H1 (cell line): ENCODE results near the gene CAPNS1. TPM values are rescaled to one million over a fixed set of nuclear protein-coding genes. Genes with fewer than 3 reads are reported as not detected.
"Not testable (repeated sequence)": the region's sequence is repeated elsewhere in the genome, so short reads cannot be mapped to it uniquely, and the experiment has no call there.

Source experiments
- CTCF ChIA-PET: fragments of 300-600 bp; sonication (Branson Sonifier 250); formaldehyde crosslinking; loops from one replicate; lab custom pipeline; 2021; ENCODE audit not compliant: partially characterized antibody; lab: Charles Lee
- POLR2A ChIA-PET: fragments of 300-600 bp; sonication (Branson Sonifier 250); formaldehyde crosslinking; loops from one replicate; lab custom pipeline; 2021; ENCODE audit warnings: inconsistent platforms; ENCODE audit not compliant: partially characterized antibody; lab: Charles Lee
- DNase-seq, 2 experiments: peaks; one replicate each; pipeline versions ENCODE4 v3.0.0 to v3.0.0-alpha.2; 2010 to 2022; ENCODE audit warnings: low spot score in 2 of 2, low read depth in 1 of 2, mixed read lengths in 1 of 2
- FAIRE-seq: peaks from 2 replicates; lab custom pipeline; 2011; peaks lifted over from hg19 to GRCh38; lab: Jason Lieb, UNC
- H2AFZ ChIP-seq: 2 replicates; pipeline ENCODE4 v1.8.1; 2012; ENCODE audit warnings: low read length, inconsistent platforms
- H2AK5ac ChIP-seq: 2 replicates; pipeline ENCODE4 v1.6.1; 2013; ENCODE audit warnings: low read depth, low read length
- H2BK120ac ChIP-seq: replicated peaks from 2 replicates; pipeline ENCODE3; 2013; ENCODE audit warnings: low read depth, low read length, inconsistent platforms
- H2BK12ac ChIP-seq: 2 replicates; pipeline ENCODE4 v1.6.1; 2013; ENCODE audit warnings: low read depth, low read length
- H2BK15ac ChIP-seq: 2 replicates; pipeline ENCODE4 v1.6.1; 2013; ENCODE audit warnings: low read length
- H2BK20ac ChIP-seq: 2 replicates; pipeline ENCODE4 v1.6.1; 2013; ENCODE audit warnings: low read length
- H2BK5ac ChIP-seq: 2 replicates; pipeline ENCODE4 v1.6.1; 2013; ENCODE audit warnings: low read depth, low read length
- H3K14ac ChIP-seq: 2 replicates; pipeline ENCODE4 v1.6.1; 2013; ENCODE audit warnings: inconsistent platforms; ENCODE audit not compliant: insufficient read length
- H3K18ac ChIP-seq: 2 replicates; pipeline ENCODE4 v1.6.1; 2013; ENCODE audit warnings: low read length; ENCODE audit errors: extremely low read depth
- H3K23ac ChIP-seq: 2 replicates; pipeline ENCODE4 v1.6.1; 2013; ENCODE audit warnings: inconsistent platforms; ENCODE audit not compliant: insufficient read length
- H3K23me2 ChIP-seq: 2 replicates; pipeline ENCODE4 v1.6.1; 2013; ENCODE audit warnings: low read depth, low read length
- H3K27ac ChIP-seq: 2 replicates; pipeline ENCODE4 v1.6.1; 2011; ENCODE audit warnings: low read depth, low read length, inconsistent platforms
- H3K27me3 ChIP-seq, 4 experiments: replicated peaks in 1 of 4; 1 replicate in 1 of 4; 2 replicates in 3 of 4; pipeline versions ENCODE4 v1.6.1 to v1.8.1; 2011 to 2013; ENCODE audit warnings: low read length in 3 of 4, mild to moderate bottlenecking in 3 of 4, inconsistent platforms in 2 of 4, mixed read lengths in 2 of 4, moderate library complexity in 1 of 4; ENCODE audit not compliant: control insufficient read depth in 3 of 4, insufficient read depth in 3 of 4; ENCODE audit errors: extremely low read depth in 1 of 4
- H3K36me3 ChIP-seq, 4 experiments: 2 replicates each; pipeline versions ENCODE4 v1.6.1 to v1.8.1; 2011 to 2013; ENCODE audit warnings: mild to moderate bottlenecking in 4 of 4, low read length in 3 of 4, moderate library complexity in 2 of 4, control low read depth in 1 of 4, inconsistent platforms in 1 of 4; ENCODE audit not compliant: insufficient read depth in 4 of 4, control insufficient read depth in 2 of 4
- H3K4ac ChIP-seq: replicated peaks from 2 replicates; pipeline ENCODE3; 2013; ENCODE audit warnings: low read length, low read depth, mixed read lengths, inconsistent platforms; ENCODE audit not compliant: insufficient read length
- H3K4me1 ChIP-seq, 4 experiments: replicated peaks in 1 of 4; 1 replicate in 1 of 4; 2 replicates in 3 of 4; pipeline versions ENCODE4 v1.6.1 to v1.8.1; 2011 to 2013; ENCODE audit warnings: low read length in 3 of 4, inconsistent platforms in 2 of 4, mixed read lengths in 1 of 4; ENCODE audit not compliant: insufficient read depth in 4 of 4, control insufficient read depth in 3 of 4
- H3K4me2 ChIP-seq, 2 experiments: 2 replicates each; pipeline versions ENCODE4 v1.6.1 to v1.8.1; 2011 to 2013; ENCODE audit warnings: low read depth in 2 of 2, low read length in 2 of 2, control low read depth in 1 of 2, inconsistent platforms in 1 of 2, mild to moderate bottlenecking in 1 of 2; ENCODE audit not compliant: insufficient read depth in 1 of 2
- H3K4me3 ChIP-seq, 4 experiments: fragments of 200-600, 300-600 bp in 1 of 4; sonication (generic), shearing (Covaris generic), sonication (Bioruptor Twin) in 1 of 4; 2 replicates each; pipeline versions ENCODE4 v1.5.1 to v1.8.1; 2011 to 2016; ENCODE audit warnings: low read length in 4 of 4, low read depth in 3 of 4, control low read depth in 2 of 4, inconsistent platforms in 2 of 4, mild to moderate bottlenecking in 2 of 4, mixed read lengths in 1 of 4, moderate library complexity in 1 of 4; ENCODE audit not compliant: insufficient read depth in 2 of 4; ENCODE audit errors: extremely low read depth in 1 of 4
- H3K56ac ChIP-seq: replicated peaks from 2 replicates; pipeline ENCODE3; 2013; ENCODE audit warnings: low read depth, mild to moderate bottlenecking, mixed read lengths, low read length, inconsistent platforms; ENCODE audit not compliant: insufficient read length
- H3K79me1 ChIP-seq: 2 replicates; pipeline ENCODE4 v1.6.1; 2013; ENCODE audit warnings: low read depth, low read length, control low read depth
- H3K79me2 ChIP-seq, 2 experiments: 2 replicates each; pipeline versions ENCODE4 v1.6.1 to v1.8.1; 2012 to 2013; ENCODE audit warnings: low read length in 2 of 2, mild to moderate bottlenecking in 2 of 2, inconsistent platforms in 1 of 2; ENCODE audit not compliant: insufficient read depth in 2 of 2, control insufficient read depth in 1 of 2
- H3K9ac ChIP-seq, 4 experiments: replicated peaks in 1 of 4; 1 replicate in 1 of 4; 2 replicates in 3 of 4; pipeline versions ENCODE4 v1.6.1 to v1.8.1; 2011 to 2013; ENCODE audit warnings: low read depth in 3 of 4, low read length in 3 of 4, control low read depth in 2 of 4, mild to moderate bottlenecking in 2 of 4, moderate library complexity in 2 of 4, inconsistent platforms in 1 of 4; ENCODE audit errors: extremely low read depth in 1 of 4
- H3K9me3 ChIP-seq, 2 experiments: 2 replicates each; pipeline versions ENCODE4 v1.6.1 to v1.8.1; 2012 to 2013; ENCODE audit warnings: mild to moderate bottlenecking in 2 of 2, moderate library complexity in 2 of 2, control low read depth in 1 of 2, inconsistent platforms in 1 of 2, low read depth in 1 of 2, low read length in 1 of 2, mixed read lengths in 1 of 2; ENCODE audit not compliant: insufficient read depth in 2 of 2
- H4K20me1 ChIP-seq, 2 experiments: replicated peaks in 1 of 2; 2 replicates each; pipeline versions ENCODE3 to v1.8.1; 2011 to 2013; ENCODE audit warnings: inconsistent platforms in 2 of 2, low read length in 2 of 2, mild to moderate bottlenecking in 1 of 2; ENCODE audit not compliant: insufficient read depth in 2 of 2, control insufficient read depth in 1 of 2
- H4K5ac ChIP-seq: 2 replicates; pipeline ENCODE4 v1.6.1; 2013; ENCODE audit warnings: low read length, low read depth, mixed read lengths, inconsistent platforms; ENCODE audit not compliant: insufficient read length
- H4K8ac ChIP-seq: 2 replicates; pipeline ENCODE4 v1.8.0; 2013; ENCODE audit warnings: mild to moderate bottlenecking, moderate library complexity, low read length, inconsistent platforms; ENCODE audit not compliant: insufficient read depth; ENCODE audit errors: extremely low read depth
- H4K91ac ChIP-seq: replicated peaks from 2 replicates; pipeline ENCODE3; 2013; ENCODE audit warnings: low read length, mixed read lengths, inconsistent platforms; ENCODE audit not compliant: insufficient read length
- WGBS, 2 experiments: shearing (Covaris generic) in 1 of 2; methylation state at CpG; one replicate each; pipeline versions ENCODE4 v1.1.6 to v1.1.7; 2013 to 2015; ENCODE audit warnings: low lambda C conversion rate in 2 of 2, mixed read lengths in 2 of 2, inconsistent platforms in 1 of 2, low coverage in 1 of 2, missing lambda C conversion rate in 1 of 2; ENCODE audit not compliant: insufficient replicate concordance in 2 of 2, insufficient coverage in 1 of 2, insufficient read length in 1 of 2; ENCODE audit errors: extremely low coverage in 1 of 2, missing lambda C conversion rate in 1 of 2; 5-methylcytosine and 5-hydroxymethylcytosine counted together
- polyA plus RNA-seq, 7 experiments: library from polyadenylated mRNA; depleted of rRNA in 3 of 7; stranded (reverse) in 5 of 7; unstranded in 2 of 7; fragments of >200 nt in 5 of 7; fragments of 200-250 nt in 2 of 7; gene quantifications; 1 replicate in 5 of 7; 2 replicates in 1 of 7; 4 replicates in 1 of 7; pipeline versions ENCODE4 v1.2.1 to v1.2.3, GENCODE V29; 2011 to 2013; ENCODE audit warnings: missing spikeins in 2 of 7, mixed read lengths in 2 of 7
- total RNA-seq: library from RNA; stranded (reverse); fragmentation: NEBNext Ultra II Directional; extraction: Animal tissue kit (Norgen Biotek cat#: 25700); gene quantifications from 2 replicates; pipeline ENCODE4 v1.2.1, GENCODE V29; 2021

CAPNS1 gene
- total and polyA plus RNA-seq, 2 of the 8 experiments (the other 6 are each of a cell fraction or from before 2014, with no cell fraction given) = 382 to 438 TPM

DNA sequence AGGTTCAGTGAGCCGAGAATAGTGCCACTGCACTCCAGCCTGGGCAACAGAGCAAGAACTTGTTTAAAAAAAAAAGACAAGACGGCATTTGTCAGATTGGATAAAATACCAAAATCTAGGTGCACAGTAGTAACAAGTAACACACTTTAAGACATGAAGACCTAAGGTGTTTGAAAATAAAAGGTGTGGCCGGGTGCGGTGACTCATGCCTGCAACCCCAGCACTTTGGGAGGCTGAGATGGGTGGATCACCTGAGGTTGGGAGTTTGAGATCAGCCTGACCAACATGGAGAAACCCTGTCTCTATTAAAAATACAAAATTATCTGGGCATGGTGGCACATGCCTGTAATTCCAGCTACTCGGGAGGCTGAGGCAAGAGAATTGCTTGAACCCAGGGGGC lies 46.9 kb downstream of the CAPNS1 start:
- H3K79me2 ChIP-seq, H4K8ac ChIP-seq, H3K23ac ChIP-seq, H3K9me3 ChIP-seq, H3K9ac ChIP-seq, H3K27ac ChIP-seq, H3K14ac ChIP-seq, H3K79me1 ChIP-seq, H3K56ac ChIP-seq, FAIRE-seq, H3K27me3 ChIP-seq, H2AFZ ChIP-seq, H4K5ac ChIP-seq, H4K20me1 ChIP-seq, H2BK20ac ChIP-seq, H4K91ac ChIP-seq, H3K4me2 ChIP-seq, H3K23me2 ChIP-seq, CTCF ChIA-PET, H3K18ac ChIP-seq, H3K36me3 ChIP-seq, H2AK5ac ChIP-seq, H3K4me3 ChIP-seq, H3K4me1 ChIP-seq, H2BK15ac ChIP-seq, H3K4ac ChIP-seq, H2BK120ac ChIP-seq, H2BK5ac ChIP-seq, H2BK12ac ChIP-seq, DNase-seq: not testable (repeated sequence)
- POLR2A ChIA-PET = interaction anchor here (1.0 to 1.5 kb wide), 5 partner anchors 8 to 58 kb away, joined by 3 to 4 read pairs (median 3); partner anchors contain the start of gene ZNF565
- WGBS, 2 experiments = 88% methylated on average over 5 of the region's 5 CpGs; no CpG with 5 or more reads in 1 of the 2 experiments
